Measurements from ENCODE around the gene RAD9A. TPM values are rescaled to one million over a fixed set of nuclear protein-coding genes. Genes with fewer than 3 reads are reported as not detected.
"Not testable (repeated sequence)": the region's sequence is repeated elsewhere in the genome, so short reads cannot be mapped to it uniquely, and the experiment has no call there.

RAD9A gene
- total RNA-seq, 4 donors from 2014 or later: 37.0 to 73.4 (median 61.6) TPM

DNA sequence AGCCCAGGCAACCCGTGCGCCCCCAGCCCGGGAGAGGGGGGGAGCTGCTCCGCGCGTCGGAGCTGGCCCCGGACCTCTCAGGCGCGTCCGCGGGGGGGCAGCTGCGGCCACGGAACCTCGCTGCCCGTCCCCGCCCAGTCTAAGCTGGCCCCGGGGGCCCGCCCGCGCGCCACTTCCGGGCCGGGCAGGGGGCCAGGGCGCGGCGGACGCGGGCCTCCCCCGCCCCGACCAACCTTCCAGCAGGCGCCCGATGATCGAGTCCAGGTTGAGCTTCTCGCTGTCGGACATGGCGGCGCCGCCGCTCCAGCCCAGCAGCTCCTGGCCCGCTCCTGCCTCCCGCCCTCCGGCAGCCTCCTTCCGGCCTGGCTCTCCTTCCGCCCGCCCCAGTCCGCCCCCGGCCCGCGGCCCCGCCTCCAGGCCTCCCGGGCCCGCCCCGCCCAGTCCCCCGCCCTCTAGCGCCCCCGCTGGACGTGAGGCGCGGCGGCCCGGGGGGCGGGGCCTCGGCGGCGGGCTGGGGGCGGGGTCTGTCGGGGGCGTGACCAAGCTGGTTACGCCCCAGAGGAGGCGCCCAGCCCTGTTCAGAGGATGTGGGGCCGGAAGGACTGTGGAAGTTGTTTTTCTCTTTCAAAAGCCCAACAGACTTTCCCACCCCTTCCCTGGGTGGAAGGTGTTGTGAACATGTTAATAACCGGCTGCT is 9.9 kb downstream of the RAD9A start, which contains the start of gene PPP1CA:
Gene PPP1CA, minus strand, starts transcription at position 364 of the 697 bp plus-strand sequence. Its CDS starts 76 bp downstream, at position 288.
- peak; percentile 81 to 85 for TF ChIP-seq POLR2A (IDR thresholded peaks at IDR 0.05)
- TF ChIP-seq, protein P1, sequence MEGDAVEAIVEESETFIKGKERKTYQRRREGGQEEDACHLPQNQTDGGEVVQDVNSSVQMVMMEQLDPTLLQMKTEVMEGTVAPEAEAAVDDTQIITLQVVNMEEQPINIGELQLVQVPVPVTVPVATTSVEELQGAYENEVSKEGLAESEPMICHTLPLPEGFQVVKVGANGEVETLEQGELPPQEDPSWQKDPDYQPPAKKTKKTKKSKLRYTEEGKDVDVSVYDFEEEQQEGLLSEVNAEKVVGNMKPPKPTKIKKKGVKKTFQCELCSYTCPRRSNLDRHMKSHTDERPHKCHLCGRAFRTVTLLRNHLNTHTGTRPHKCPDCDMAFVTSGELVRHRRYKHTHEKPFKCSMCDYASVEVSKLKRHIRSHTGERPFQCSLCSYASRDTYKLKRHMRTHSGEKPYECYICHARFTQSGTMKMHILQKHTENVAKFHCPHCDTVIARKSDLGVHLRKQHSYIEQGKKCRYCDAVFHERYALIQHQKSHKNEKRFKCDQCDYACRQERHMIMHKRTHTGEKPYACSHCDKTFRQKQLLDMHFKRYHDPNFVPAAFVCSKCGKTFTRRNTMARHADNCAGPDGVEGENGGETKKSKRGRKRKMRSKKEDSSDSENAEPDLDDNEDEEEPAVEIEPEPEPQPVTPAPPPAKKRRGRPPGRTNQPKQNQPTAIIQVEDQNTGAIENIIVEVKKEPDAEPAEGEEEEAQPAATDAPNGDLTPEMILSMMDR (IDR thresholded peaks at IDR 0.05): peak; percentile 15 to 76 (median 45)
- Histone ChIP-seq H3K4me1 (peaks cover 0 to 48% (median 40%) of the 10 kb centered on the region in 4 donors), H3K27ac (peak within 1 kb of the TSS; percentile 91 to 98 (median 95)), H3K4me3 (peak within 1 kb of the TSS; percentile 81 to 97 (median 88)), H3K9me3 (no peaks in the 10 kb centered on the region), H3K27me3 (no peaks in the 10 kb centered on the region), H3K36me3 (peaks cover 0 to 33% (median 0%) of the 10 kb centered on the region in 3 donors)
- DNase-seq: peak; percentile 87 to 96 (median 96)

DNA sequence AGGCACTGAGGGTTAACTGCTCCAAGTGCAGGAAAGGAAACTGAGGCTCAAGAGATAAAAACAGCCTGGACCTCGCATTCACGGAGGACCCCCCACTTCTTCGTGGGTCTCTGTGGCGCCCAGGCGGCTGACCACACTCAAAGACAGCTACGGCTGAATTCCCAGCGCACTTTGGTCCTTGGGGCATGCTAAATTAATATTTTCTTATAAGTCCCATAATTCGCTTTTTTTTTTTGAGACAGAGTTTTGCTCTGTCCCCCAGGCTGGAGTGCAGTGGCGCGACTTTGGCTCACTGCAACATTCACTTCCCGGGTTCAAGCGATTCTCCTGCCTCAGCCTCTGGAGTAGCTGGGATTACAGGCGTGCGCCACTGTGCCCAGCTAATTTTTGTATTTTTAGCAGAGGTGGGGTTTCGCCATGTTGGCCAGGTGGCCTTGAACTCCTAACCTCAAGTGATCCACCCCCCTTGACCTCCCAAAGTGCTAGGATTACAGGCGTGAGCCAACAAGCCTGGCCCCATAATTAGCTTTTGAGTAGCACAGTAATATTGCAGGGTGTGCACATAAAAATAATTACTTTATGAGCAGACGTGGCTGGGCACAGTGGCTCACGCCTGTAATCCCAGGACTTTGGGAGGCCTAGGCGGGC is 10.5 kb downstream of the RAD9A start:
- peaks cover 0 to 47% (median 41%) of the 10 kb centered on the region in 4 donors for H3K4me1 ChIP-seq
- peaks cover 0 to 26% (median 0%) of the 10 kb centered on the region in 3 donors for H3K36me3 ChIP-seq
- DNase-seq: peak in 2 of 3 donors; percentile 56 to 61
- not testable (repeated sequence) for H3K9me3 ChIP-seq, H3K27me3 ChIP-seq
- peak overlapping the region; percentile 91 to 98 (median 95) for H3K27ac ChIP-seq
- peak overlapping the region; percentile 20 to 90 (median 83) for H3K4me3 ChIP-seq
- TF ChIP-seq POLR2A (IDR thresholded peaks at IDR 0.05): peak in 1 of 2 donors; percentile 29

DNA sequence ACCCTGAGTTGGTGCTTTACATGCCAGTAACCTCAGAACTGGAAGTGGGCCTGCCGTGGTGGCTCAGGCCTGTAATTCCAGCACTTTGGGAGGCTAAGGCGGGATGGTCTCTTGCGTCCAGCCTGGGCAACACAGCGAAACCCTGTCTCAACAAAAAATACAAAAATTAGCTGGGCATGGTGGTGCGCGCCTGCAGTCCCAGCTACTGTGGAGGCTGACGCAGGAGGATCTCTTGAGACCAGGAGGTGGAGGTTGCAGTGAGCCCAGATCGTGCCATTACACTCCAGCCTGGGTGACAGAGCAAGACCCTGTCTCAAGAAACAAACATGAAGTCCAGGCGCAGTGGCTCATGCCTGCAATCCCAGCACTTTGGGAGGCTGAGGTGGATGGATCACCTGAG is 11.3 kb downstream of the RAD9A start:
- not testable (repeated sequence) for H3K9me3 ChIP-seq, H3K27me3 ChIP-seq
- Histone ChIP-seq H3K27ac (peak overlapping the region; percentile 67 to 96 (median 92)), H3K36me3 (peaks cover 0 to 18% (median 0%) of the 10 kb centered on the region in 3 donors), H3K4me1 (peaks cover 0 to 53% (median 46%) of the 10 kb centered on the region in 4 donors), H3K4me3 (peak overlapping the region in 3 of 4 donors; percentile 50 to 70 (median 63))
- peak in 1 of 3 donors; percentile 46 for DNase-seq

DNA sequence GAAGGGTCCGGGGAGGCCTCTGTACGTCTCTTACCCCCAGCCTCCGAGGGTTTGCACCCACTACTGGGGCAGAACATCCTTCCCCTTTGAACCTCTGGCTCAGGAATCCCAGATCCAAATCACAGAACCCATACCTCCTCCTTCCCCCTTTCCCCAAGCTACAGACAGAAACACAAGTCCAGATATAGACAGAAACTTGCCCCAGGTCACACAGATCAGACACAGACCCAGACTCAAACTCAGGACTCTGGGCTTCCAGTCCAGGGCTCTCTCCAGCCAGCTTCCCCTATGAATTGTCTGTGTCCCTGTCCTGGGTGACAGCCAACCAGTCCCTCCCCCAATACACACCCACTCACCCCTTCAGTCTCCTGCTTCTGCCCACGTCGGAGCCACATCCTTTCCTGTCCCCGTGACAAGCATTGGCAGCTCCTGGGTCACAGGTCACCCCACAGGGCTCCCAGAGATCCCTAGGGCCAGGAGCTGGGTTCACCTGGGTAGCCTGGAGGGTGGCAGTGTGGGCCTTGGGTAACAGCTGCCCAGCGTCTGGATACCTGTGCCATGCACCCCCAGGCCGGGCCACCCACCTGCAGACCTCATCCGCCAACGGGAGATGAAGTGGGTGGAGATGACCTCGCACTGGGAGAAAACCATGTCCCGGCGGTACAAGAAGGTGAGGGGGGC is 12.9 kb downstream of the RAD9A start:
- Histone ChIP-seq H3K4me3 (peak overlapping the region; percentile 48 to 70 (median 56)), H3K9me3 (no peaks in the 10 kb centered on the region), H3K27ac (peak overlapping the region; percentile 67 to 96 (median 92)), H3K4me1 (peaks cover 0 to 64% (median 52%) of the 10 kb centered on the region in 4 donors), H3K27me3 (no peaks in the 10 kb centered on the region), H3K36me3 (peaks cover 0 to 3% (median 0%) of the 10 kb centered on the region in 3 donors)
- TF ChIP-seq, protein P1 (IDR thresholded peaks at IDR 0.05): no peak
- TF ChIP-seq POLR2A (IDR thresholded peaks at IDR 0.05): no peak
- peak in 2 of 3 donors; percentile 78 to 80 for DNase-seq

DNA sequence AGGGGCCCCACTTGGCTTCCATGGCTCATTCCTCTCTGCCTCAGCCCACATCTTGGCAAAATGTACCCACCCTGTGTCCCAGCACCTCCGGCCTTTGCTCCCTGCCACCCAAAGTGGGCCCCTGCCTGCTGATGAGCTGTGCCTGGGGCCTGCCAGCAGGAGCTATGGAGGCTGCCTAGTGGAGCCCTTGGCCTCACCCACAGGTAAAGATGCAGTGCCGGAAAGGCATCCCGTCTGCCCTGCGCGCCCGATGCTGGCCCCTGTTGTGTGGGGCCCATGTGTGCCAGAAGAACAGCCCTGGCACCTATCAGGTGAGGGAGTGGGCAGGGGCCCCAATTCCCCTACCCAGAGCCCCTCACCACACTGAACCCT is 13.4 kb downstream of the RAD9A start:
- Histone ChIP-seq H3K9me3 (no peaks in the 10 kb centered on the region), H3K27ac (peak overlapping the region; percentile 67 to 96 (median 92)), H3K27me3 (no peaks in the 10 kb centered on the region), H3K4me3 (peak overlapping the region; percentile 48 to 70 (median 56)), H3K36me3 (no peaks in the 10 kb centered on the region), H3K4me1 (peaks cover 0 to 60% (median 51%) of the 10 kb centered on the region in 4 donors)
- no peak for TF ChIP-seq POLR2A (IDR thresholded peaks at IDR 0.05)
- TF ChIP-seq, protein P1 (IDR thresholded peaks at IDR 0.05): no peak
- DNase-seq: peak in 2 of 3 donors; percentile 47 to 64

DNA sequence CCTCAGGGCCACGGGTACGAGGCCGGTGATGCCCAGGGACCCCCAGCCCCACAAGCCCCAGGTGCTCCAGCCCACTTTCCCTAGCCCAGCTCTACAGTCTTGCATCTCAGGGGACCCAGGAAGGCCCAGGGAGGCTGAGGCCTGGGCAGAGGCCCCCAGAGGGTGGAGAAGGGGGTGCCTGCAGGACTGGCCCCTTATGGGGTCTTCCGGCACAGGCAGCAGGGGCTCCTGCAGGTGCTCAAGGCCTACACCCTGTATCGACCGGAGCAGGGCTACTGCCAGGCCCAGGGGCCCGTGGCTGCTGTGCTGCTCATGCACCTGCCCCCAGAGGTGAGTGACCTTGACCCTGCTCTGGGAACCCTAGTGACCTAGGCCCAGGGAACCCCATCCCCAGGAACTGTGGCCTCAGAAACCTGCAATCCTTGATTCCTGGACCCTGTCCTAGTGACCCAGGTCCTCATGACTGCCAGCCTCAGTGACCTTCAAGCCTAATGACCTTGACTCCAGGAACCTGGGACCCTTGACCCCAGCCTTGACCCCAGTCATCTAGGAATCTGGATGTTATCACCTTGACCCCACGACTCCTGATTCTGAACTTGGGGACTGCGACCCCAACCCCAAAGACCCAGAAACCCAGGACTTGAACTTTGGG is 14.0 kb downstream of the RAD9A start:
- no peaks in the 10 kb centered on the region for H3K36me3 ChIP-seq
- H3K4me3 ChIP-seq: peak overlapping the region in 3 of 4 donors; percentile 50 to 70 (median 63)
- no peak for TF ChIP-seq POLR2A (IDR thresholded peaks at IDR 0.05)
- TF ChIP-seq, protein P1 (IDR thresholded peaks at IDR 0.05): no peak
- peak overlapping the region; percentile 70 to 96 (median 92) for H3K27ac ChIP-seq
- no peaks in the 10 kb centered on the region for H3K27me3 ChIP-seq
- H3K4me1 ChIP-seq: peaks cover 0 to 60% (median 50%) of the 10 kb centered on the region in 4 donors
- no peak for DNase-seq
- H3K9me3 ChIP-seq: no peaks in the 10 kb centered on the region
